Heart left ventricle (tissue), 13 donors: ENCODE measurements around the gene ARHGEF7.

ENCODE experiments used
- POLR2A ChIP-seq, 2 donors: fragments of 450-650 bp; IDR thresholded peaks; one replicate each; pipeline ENCODE4 v1.6.1; 2017; ENCODE audit warnings: antibody characterized with exemption in 2 of 2, mild to moderate bottlenecking in 2 of 2, moderate library complexity in 2 of 2
- TF ChIP-seq, protein P1 (sequence below), 12 donors: fragments of 200-600 bp; sonication (generic) in 4 of 12; IDR thresholded peaks; one replicate each; pipeline versions ENCODE4 v1.5.0 to v1.8.0; 2018 to 2022; ENCODE audit warnings: antibody characterized with exemption in 12 of 12, mild to moderate bottlenecking in 5 of 12
- donor health status: ischemic (EF 13 %, LVEDD 7.1; RV severe dilation, severe dysfunction).
- donor health status: DM: no; HTN: yes; CAD: no.
- donor health status: DM: no; HTN: no; CAD: no.
- donor health status: ischemic (EF 25% LVEDD 6.9; RV normal size, moderate dysfunction).
- donor health status: ischemic (EF 25% LVEDD 5.7; RV mildly dilated, moderate dysfunction).
- donor health status: ischemic (EF 35%, LVEDD 5.7; RV mildly dilated, moderate dysfunction).
- donor health status: nonischemic (EF 11% LVEDD 7.7; RV severe dilation, severe dysfunction).
- donor health status: DM: yes; HTN: yes; CAD: no.
- donor health status: PGD.
- donor health status: ischemic (EF 29% LVEDD 5.4; RV normal size, mild dysfunction).
- donor health status: nonischemic (EF 23%, LVEDD 6.1; RV moderate dilation, normal function).

DNA sequence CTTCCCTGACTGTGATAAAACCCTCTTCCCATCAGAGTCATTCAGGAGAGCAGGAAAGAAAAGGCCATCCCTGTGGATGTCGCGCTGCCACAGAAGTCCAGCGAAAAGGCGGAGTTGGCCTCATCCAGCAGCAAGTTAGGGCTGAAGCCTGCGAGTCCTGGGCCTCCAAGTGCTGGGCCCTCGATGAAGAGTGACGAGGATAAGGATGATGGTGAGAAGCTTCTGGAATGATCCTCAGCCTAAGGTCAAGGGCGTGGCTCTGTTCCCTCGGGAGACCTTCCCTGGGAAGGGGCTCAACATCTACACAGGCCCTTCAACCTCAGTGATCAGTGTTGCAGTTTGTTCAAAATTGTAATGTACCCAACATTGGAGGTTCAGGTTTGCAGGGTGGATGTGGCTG, 227.6 kb downstream of the ARHGEF7 start:
- TF ChIP-seq, protein P1, sequence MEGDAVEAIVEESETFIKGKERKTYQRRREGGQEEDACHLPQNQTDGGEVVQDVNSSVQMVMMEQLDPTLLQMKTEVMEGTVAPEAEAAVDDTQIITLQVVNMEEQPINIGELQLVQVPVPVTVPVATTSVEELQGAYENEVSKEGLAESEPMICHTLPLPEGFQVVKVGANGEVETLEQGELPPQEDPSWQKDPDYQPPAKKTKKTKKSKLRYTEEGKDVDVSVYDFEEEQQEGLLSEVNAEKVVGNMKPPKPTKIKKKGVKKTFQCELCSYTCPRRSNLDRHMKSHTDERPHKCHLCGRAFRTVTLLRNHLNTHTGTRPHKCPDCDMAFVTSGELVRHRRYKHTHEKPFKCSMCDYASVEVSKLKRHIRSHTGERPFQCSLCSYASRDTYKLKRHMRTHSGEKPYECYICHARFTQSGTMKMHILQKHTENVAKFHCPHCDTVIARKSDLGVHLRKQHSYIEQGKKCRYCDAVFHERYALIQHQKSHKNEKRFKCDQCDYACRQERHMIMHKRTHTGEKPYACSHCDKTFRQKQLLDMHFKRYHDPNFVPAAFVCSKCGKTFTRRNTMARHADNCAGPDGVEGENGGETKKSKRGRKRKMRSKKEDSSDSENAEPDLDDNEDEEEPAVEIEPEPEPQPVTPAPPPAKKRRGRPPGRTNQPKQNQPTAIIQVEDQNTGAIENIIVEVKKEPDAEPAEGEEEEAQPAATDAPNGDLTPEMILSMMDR (IDR thresholded peaks at IDR 0.05): no peak
- TF ChIP-seq POLR2A (IDR thresholded peaks at IDR 0.05): no peak
